SK-N-SH treated with all-trans-retinoic acid at 6 μM for 48 hours (cell line): ENCODE data around the gene MAML3.

Experiments
- ARNTL ChIP-seq: fragments of 450-650 bp; formaldehyde crosslinking; IDR thresholded peaks from 2 replicates; pipeline ENCODE4 v1.5.0; 2020; ENCODE audit warnings: low read depth, mild to moderate bottlenecking, moderate library complexity, borderline replicate concordance
- BACH2 ChIP-seq: fragments of 250-450 bp; sonication (Bioruptor Pico); IDR thresholded peaks from 2 replicates; pipeline ENCODE4 v1.9.0; 2021; ENCODE audit warnings: mild to moderate bottlenecking, borderline replicate concordance
- CREB5 ChIP-seq: fragments of 250-450 bp; sonication (Bioruptor Pico); IDR thresholded peaks from 2 replicates; pipeline ENCODE4 v1.5.1; 2020; ENCODE audit warnings: low read depth, mild to moderate bottlenecking, moderate library complexity
- CSRNP3 ChIP-seq: fragments of 250-450 bp; sonication (Bioruptor Pico); IDR thresholded peaks from 2 replicates; pipeline ENCODE4 v1.5.1; 2021; ENCODE audit warnings: mild to moderate bottlenecking, moderate library complexity
- ESRRG ChIP-seq: fragments of 250-450 bp; sonication (Bioruptor Pico); IDR thresholded peaks from 2 replicates; pipeline ENCODE4 v1.6.1; 2021; ENCODE audit warnings: mild to moderate bottlenecking
- GLIS3 ChIP-seq: fragments of 250-450 bp; sonication (Bioruptor Pico); IDR thresholded peaks from 2 replicates; pipeline ENCODE4 v1.5.0; 2020; ENCODE audit warnings: mild to moderate bottlenecking, moderate library complexity
- ISL1 ChIP-seq: fragments of 250-450 bp; sonication (Bioruptor Pico); IDR thresholded peaks from 2 replicates; pipeline ENCODE4 v2.1.2; 2022; ENCODE audit warnings: mild to moderate bottlenecking, moderate library complexity
- PATZ1 ChIP-seq: fragments of 250-450 bp; sonication (Bioruptor Pico); IDR thresholded peaks from 2 replicates; pipeline ENCODE4 v1.8.0; 2020; ENCODE audit warnings: mild to moderate bottlenecking, moderate library complexity, borderline replicate concordance
- POU6F1 ChIP-seq: fragments of 250-450 bp; sonication (Bioruptor Pico); IDR thresholded peaks from 2 replicates; pipeline ENCODE4 v1.8.0; 2021; ENCODE audit warnings: low read depth, mild to moderate bottlenecking, moderate library complexity, borderline replicate concordance
- PPARA ChIP-seq: fragments of 250-450 bp; sonication (Bioruptor Pico); IDR thresholded peaks from 2 replicates; pipeline ENCODE4 v1.5.0; 2020; ENCODE audit warnings: mild to moderate bottlenecking, borderline replicate concordance
- RARB ChIP-seq: fragments of 250-450 bp; sonication (Bioruptor Pico); IDR thresholded peaks from 2 replicates; pipeline ENCODE4 v1.8.0; 2021; ENCODE audit warnings: mild to moderate bottlenecking, moderate library complexity
- TCF4 ChIP-seq: fragments of 250-450 bp; sonication (Bioruptor Pico); IDR thresholded peaks from 2 replicates; pipeline ENCODE4 v1.8.0; 2021; ENCODE audit warnings: mild to moderate bottlenecking, moderate library complexity, borderline replicate concordance
- TOX ChIP-seq: fragments of 250-450 bp; sonication (Bioruptor Pico); IDR thresholded peaks from 2 replicates; pipeline ENCODE4 v1.8.0; 2021; ENCODE audit warnings: mild to moderate bottlenecking, moderate library complexity, borderline replicate concordance
- ZFP30 ChIP-seq: fragments of 450-650 bp; formaldehyde crosslinking; IDR thresholded peaks from 2 replicates; pipeline ENCODE4 v1.5.0; 2022; ENCODE audit warnings: mild to moderate bottlenecking, moderate library complexity

- no peak for TF ChIP-seq PATZ1 (CRISPR knock-in tag)
- TF ChIP-seq CREB5 (CRISPR knock-in tag) = no peak
- TF ChIP-seq POU6F1 (CRISPR knock-in tag) = no peak
- no peak for TF ChIP-seq TOX
- TF ChIP-seq PPARA (CRISPR knock-in tag) = no peak
- TF ChIP-seq ISL1 (CRISPR knock-in tag) = no peak
- no peak for TF ChIP-seq BACH2 (CRISPR knock-in tag)
- no peak for TF ChIP-seq RARB
- TF ChIP-seq TCF4 = no peak
- no peak for TF ChIP-seq ESRRG
- TF ChIP-seq ZFP30 (CRISPR knock-in tag) = no peak
- TF ChIP-seq CSRNP3 (CRISPR knock-in tag) = no peak
- TF ChIP-seq GLIS3 = no peak
- TF ChIP-seq ARNTL (CRISPR knock-in tag) = no peak
Observed at GRCh38 chr4:140019619-140020347, 134.2 kb downstream of the MAML3 start.
